CD14-positive monocyte (primary cell): ENCODE measurements around the gene NLN. TPM values are rescaled to one million over a fixed set of nuclear protein-coding genes. Genes with fewer than 3 reads are reported as not detected.
"Not testable (repeated sequence)": the region's sequence is repeated elsewhere in the genome, so short reads cannot be mapped to it uniquely, and the experiment has no call there.

Experiments
- DNase-seq, 3 donors: peaks; one replicate each; pipeline ENCODE4 v3.0.0-alpha.2; 2011 to 2022
- H2AFZ ChIP-seq: 2 replicates; pipeline ENCODE4 v1.6.0; 2012; ENCODE audit warnings: mild to moderate bottlenecking, low read depth, low read length, inconsistent platforms; ENCODE audit not compliant: insufficient read depth, poor library complexity, severe bottlenecking
- H3K27ac ChIP-seq, 2 donors: 1 replicate in 1 of 2; 2 replicates in 1 of 2; pipeline ENCODE4 v1.5.1; 2012 to 2013; ENCODE audit warnings: low read length in 2 of 2, control low read depth in 1 of 2, inconsistent platforms in 1 of 2, low read depth in 1 of 2, mild to moderate bottlenecking in 1 of 2
- H3K27me3 ChIP-seq, 2 donors: one replicate each; pipeline versions ENCODE4 v1.6.0 to v1.6.1; 2011 to 2013; ENCODE audit warnings: low read length in 2 of 2; ENCODE audit not compliant: control insufficient read depth in 2 of 2, insufficient read depth in 2 of 2
- H3K36me3 ChIP-seq, 2 donors: replicated peaks in 1 of 2; 1 replicate in 1 of 2; 2 replicates in 1 of 2; pipeline versions ENCODE4 v1.5.1 to v1.6.1; 2012 to 2013; ENCODE audit warnings: low read length in 2 of 2, control low read depth in 1 of 2, inconsistent platforms in 1 of 2, mild to moderate bottlenecking in 1 of 2; ENCODE audit not compliant: insufficient read depth in 2 of 2, control insufficient read depth in 1 of 2
- H3K4me1 ChIP-seq, 2 donors: 1 replicate in 1 of 2; 2 replicates in 1 of 2; pipeline versions ENCODE4 v1.5.1 to v1.6.1; 2012 to 2013; ENCODE audit warnings: low read length in 2 of 2, control low read depth in 1 of 2, inconsistent platforms in 1 of 2, mild to moderate bottlenecking in 1 of 2, moderate library complexity in 1 of 2; ENCODE audit not compliant: insufficient read depth in 2 of 2, control insufficient read depth in 1 of 2
- H3K4me2 ChIP-seq: replicated peaks from 2 replicates; pipeline ENCODE3; 2012; ENCODE audit warnings: low read length, moderate library complexity, mild to moderate bottlenecking; ENCODE audit not compliant: poor library complexity, severe bottlenecking; ENCODE audit errors: extremely low read depth
- H3K4me3 ChIP-seq, 3 experiments: fragments of 200-600 bp in 1 of 3; sonication (generic) in 1 of 3; replicated peaks in 1 of 3; 1 replicate in 2 of 3; 2 replicates in 1 of 3; pipeline ENCODE4 v1.5.1; 2011 to 2013; ENCODE audit warnings: low read length in 3 of 3, mild to moderate bottlenecking in 3 of 3, control low read depth in 2 of 3, low read depth in 2 of 3, inconsistent platforms in 1 of 3, moderate library complexity in 1 of 3
- H3K79me2 ChIP-seq: 2 replicates; pipeline ENCODE4 v1.6.0; 2012; ENCODE audit warnings: mild to moderate bottlenecking, control low read depth, inconsistent platforms, low read length, moderate library complexity; ENCODE audit not compliant: insufficient read depth
- H3K9ac ChIP-seq: 2 replicates; pipeline ENCODE4 v1.6.0; 2017; ENCODE audit warnings: low read length, mild to moderate bottlenecking; ENCODE audit not compliant: insufficient read depth, poor library complexity, severe bottlenecking
- H3K9me3 ChIP-seq, 2 donors: replicated peaks in 1 of 2; 1 replicate in 1 of 2; 2 replicates in 1 of 2; pipeline versions ENCODE4 v1.5.1 to v1.6.1; 2012 to 2013; ENCODE audit warnings: low read length in 2 of 2, control low read depth in 1 of 2; ENCODE audit not compliant: control insufficient read depth in 1 of 2, insufficient read depth in 1 of 2
- H4K20me1 ChIP-seq: 2 replicates; pipeline ENCODE4 v1.6.0; 2012; ENCODE audit warnings: mild to moderate bottlenecking, low read length, control low read depth, moderate library complexity; ENCODE audit not compliant: insufficient read depth
- H3K27ac Mint-ChIP-seq, 7 donors: one replicate each; pipeline ENCODE4 v1.8.0; 2020; ENCODE audit warnings: mild to moderate bottlenecking in 7 of 7, mixed read lengths in 7 of 7, moderate library complexity in 6 of 7, inconsistent platforms in 2 of 7
- H3K27me3 Mint-ChIP-seq, 3 donors: one replicate each; pipeline ENCODE4 v1.8.0; 2021 to 2022; ENCODE audit warnings: low read depth in 3 of 3, mild to moderate bottlenecking in 3 of 3, mixed read lengths in 3 of 3, moderate library complexity in 3 of 3, inconsistent platforms in 1 of 3
- H3K36me3 Mint-ChIP-seq, 2 donors: one replicate each; pipeline ENCODE4 v1.8.0; 2020; ENCODE audit warnings: mixed read lengths in 2 of 2, inconsistent platforms in 1 of 2, mild to moderate bottlenecking in 1 of 2
- H3K4me1 Mint-ChIP-seq: one replicate; pipeline ENCODE4 v1.8.0; 2020; ENCODE audit warnings: mild to moderate bottlenecking, mixed read lengths
- H3K4me3 Mint-ChIP-seq, 2 donors: one replicate each; pipeline ENCODE4 v1.8.0; 2020; ENCODE audit warnings: mild to moderate bottlenecking in 2 of 2, mixed read lengths in 2 of 2, moderate library complexity in 1 of 2
- H3K9me3 Mint-ChIP-seq, 7 donors: one replicate each; pipeline ENCODE4 v1.8.0; 2020 to 2022; ENCODE audit warnings: mixed read lengths in 7 of 7, mild to moderate bottlenecking in 6 of 7, moderate library complexity in 6 of 7, inconsistent platforms in 2 of 7
- CTCF ChIP-seq: fragments of 200-600 bp; IDR thresholded peaks from one replicate; pipeline ENCODE4 v1.8.0; 2022; ENCODE audit warnings: antibody characterized with exemption, mild to moderate bottlenecking
- WGBS: methylation state at CpG from one replicate; pipeline ENCODE4 v1.1.5; 2013; ENCODE audit warnings: missing lambda C conversion rate; ENCODE audit not compliant: insufficient coverage; 5-methylcytosine and 5-hydroxymethylcytosine counted together
- intact Hi-C, 2 donors: fragments of 100-400 bp; cut with micrococcal nuclease; formaldehyde crosslinking; loops; one replicate each; pipeline versions ENCODE4 v1.15.0 to v1.15.1; 2023
- polyA plus RNA-seq, 3 donors: library from polyadenylated mRNA; depleted of rRNA in 1 of 3; unstranded in 2 of 3; stranded (reverse) in 1 of 3; fragments of 300-500 nt in 2 of 3; fragments of >200 nt in 1 of 3; fragmentation: Illumina TruSeq in 2 of 3; gene quantifications; 1 replicate in 2 of 3; 2 replicates in 1 of 3; pipeline ENCODE4 v1.2.3, GENCODE V29; 2012 to 2021

NLN gene
- polyA plus RNA-seq, 3 donors: 8.7 to 39.2 (median 17.7) TPM

- no peaks in the 10 kb centered on the region for H3K79me2 ChIP-seq
These were observed 113.2 kb downstream of the NLN start for GRCh38 chr5:65835191-65835590.

GRCh38 chr5:65837139-65837538 lies 115.1 kb downstream of the NLN start:
- no peaks in the 10 kb centered on the region for H3K36me3 ChIP-seq

More at GRCh38 chr5:65835191-65835590, 113.2 kb downstream of the NLN start:
- no peak overlapping the region for H2AFZ ChIP-seq
- peaks cover 0 to 3% (median 1%) of the 10 kb centered on the region in 3 donors for H3K27me3 Mint-ChIP-seq
- intact Hi-C loops: no loop called here
- H3K4me1 ChIP-seq: peaks cover 0 to 5% of the 10 kb centered on the region in 2 donors
- H3K9ac ChIP-seq: no peak overlapping the region
- no peak for TF ChIP-seq CTCF
- WGBS: no CpG with 5 or more reads among the region's 2 CpGs
- H4K20me1 ChIP-seq: no peaks in the 10 kb centered on the region
- H3K36me3 Mint-ChIP-seq: peaks cover 0 to 8% of the 10 kb centered on the region in 2 donors
- no peak overlapping the region for H3K4me2 ChIP-seq
- no peak overlapping the region for H3K4me3 Mint-ChIP-seq
- no peaks in the 10 kb centered on the region for H3K36me3 ChIP-seq
- H3K27me3 ChIP-seq: no peaks in the 10 kb centered on the region
- no peak for DNase-seq
- peaks cover 5% of the 10 kb centered on the region for H3K4me1 Mint-ChIP-seq
- H3K27ac Mint-ChIP-seq: no peak overlapping the region
- no peak overlapping the region for H3K4me3 ChIP-seq
- H3K27ac ChIP-seq: no peak overlapping the region
- no peaks in the 10 kb centered on the region for H3K9me3 ChIP-seq
- no peaks in the 10 kb centered on the region for H3K9me3 Mint-ChIP-seq

GRCh38 chr5:65839170-65839569 lies 117.2 kb downstream of the NLN start:
- intact Hi-C loops, H2AFZ ChIP-seq, H4K20me1 ChIP-seq, DNase-seq, H3K4me3 ChIP-seq, H3K27ac ChIP-seq, H3K9me3 ChIP-seq, H3K4me1 ChIP-seq, H3K4me2 ChIP-seq, H3K9me3 Mint-ChIP-seq, H3K36me3 ChIP-seq, H3K79me2 ChIP-seq, H3K9ac ChIP-seq, H3K36me3 Mint-ChIP-seq, H3K27me3 ChIP-seq, H3K27me3 Mint-ChIP-seq, H3K27ac Mint-ChIP-seq, H3K4me3 Mint-ChIP-seq: not testable (repeated sequence)
- H3K4me1 Mint-ChIP-seq: peaks cover 18% of the 10 kb centered on the region

More at GRCh38 chr5:65837139-65837538, 115.1 kb downstream of the NLN start:
- Histone ChIP-seq H3K4me2 (no peak overlapping the region), H3K4me3 (no peak overlapping the region), H2AFZ (no peak overlapping the region), H3K9ac (no peak overlapping the region), H3K9me3 (no peaks in the 10 kb centered on the region), H3K4me1 (peaks cover 0 to 8% of the 10 kb centered on the region in 2 donors), H4K20me1 (no peaks in the 10 kb centered on the region), H3K27ac (no peak overlapping the region), H3K27me3 (no peaks in the 10 kb centered on the region), H3K79me2 (no peaks in the 10 kb centered on the region)
- peaks cover 0 to 1% (median under 1%) of the 10 kb centered on the region in 7 donors for H3K9me3 Mint-ChIP-seq
- intact Hi-C loops: no loop called here
- H3K27me3 Mint-ChIP-seq: peaks cover 0 to 3% (median 1%) of the 10 kb centered on the region in 3 donors
- H3K27ac Mint-ChIP-seq: no peak overlapping the region
- no peak for TF ChIP-seq CTCF
- no peak overlapping the region for H3K4me3 Mint-ChIP-seq
- peaks cover 0 to 5% of the 10 kb centered on the region in 2 donors for H3K36me3 Mint-ChIP-seq
- no peak for DNase-seq
- H3K4me1 Mint-ChIP-seq: peaks cover 10% of the 10 kb centered on the region
